ENCODE data around the gene NSDHL. TPM values are rescaled to one million over a fixed set of nuclear protein-coding genes. Genes with fewer than 3 reads are reported as not detected.

The NSDHL gene
- total RNA-seq, 1 experiment from 2014 or later: 22.1 TPM

GRCh38 chrX:152901816-152902501 lies 71.1 kb downstream of the NSDHL start:
- Histone ChIP-seq H2AFZ (ENCODE audit: low read depth, low read length, poor library complexity, severe bottlenecking) (no peak overlapping the region), H3K79me2 (ENCODE audit: insufficient read depth, low read length) (no peaks in the 10 kb centered on the region), H3K4me1 (ENCODE audit: control insufficient read depth in 1 of 2, insufficient read depth in 2 of 2, low read length in 2 of 2) (peaks cover 4 to 41% of the 10 kb centered on the region in 2 experiments), H3K9ac (ENCODE audit: low read length) (no peak overlapping the region), H4K20me1 (ENCODE audit: insufficient read depth) (no peaks in the 10 kb centered on the region), H3K27ac (ENCODE audit: low read depth, low read length) (no peak overlapping the region), H3K36me3 (ENCODE audit: control insufficient read depth in 1 of 2, insufficient read depth in 2 of 2, low read length in 2 of 2) (no peaks in the 10 kb centered on the region), H3K9me2 (ENCODE audit: insufficient read depth) (no peaks in the 10 kb centered on the region), H3K9me3 (ENCODE audit: control insufficient read depth in 1 of 2, insufficient read depth in 1 of 2, low read depth in 1 of 2, low read length in 2 of 2) (no peaks in the 10 kb centered on the region), H3K4me3 (replicated peaks in 1 of 2; ENCODE audit: low read depth in 1 of 2, low read length in 2 of 2) (no peak overlapping the region), H3K4me2 (ENCODE audit: low read length) (no peak overlapping the region; the same call in 1 of the 2 replicates), H3K27me3 (ENCODE audit: insufficient read depth, low read length) (no peaks in the 10 kb centered on the region)
- ChIA-PET CTCF (interaction anchor here (0.7 to 1.3 kb wide), 2 partner anchors 11 to 24 kb away, joined by 3 read pairs; no protein-coding TSS in a partner anchor), RAD21 (ENCODE audit: low non-redundant PET in 1 of 2, low total read pairs in 2 of 2, uncharacterized antibody in 2 of 2, unreplicated experiment in 2 of 2) (no interaction called here), POLR2A (no interaction called here)
- DNase-seq (ENCODE audit: low read depth, low spot score): no peak
- no peak for ATAC-seq
- no TSS peak for BruUV-seq (replicated peaks)
- TF ChIP-seq EZH2 (IDR thresholded peaks at IDR 0.05) (no peak), TCF7L2 (IDR thresholded peaks at IDR 0.05; ENCODE audit: borderline replicate concordance, extremely low read depth, insufficient read depth, insufficient read length) (no peak), RAD21 (IDR thresholded peaks at IDR 0.05; ENCODE audit: low read depth) (no peak), FOSL1 (IDR thresholded peaks at IDR 0.05; ENCODE audit: low read depth) (no peak), JUND (IDR thresholded peaks at IDR 0.05) (no peak), POLR2A (IDR thresholded peaks at IDR 0.05; ENCODE audit: borderline replicate concordance, extremely low read depth, insufficient read depth, insufficient read length) (no peak), ZNF274 (IDR thresholded peaks at IDR 0.05; ENCODE audit: low read depth, low read length) (no peak), MAX (IDR thresholded peaks at IDR 0.05) (no peak), ZFX (IDR thresholded peaks at IDR 0.05) (no peak), CEBPB (IDR thresholded peaks at IDR 0.05; ENCODE audit: low read depth) (no peak), EZH2phosphoT487 (IDR thresholded peaks at IDR 0.05; ENCODE audit: borderline replicate concordance) (no peak), POLR2AphosphoS5 (IDR thresholded peaks at IDR 0.05; ENCODE audit: low read depth, low read length) (no peak), ATF3 (IDR thresholded peaks at IDR 0.05) (no peak), SP1 (IDR thresholded peaks at IDR 0.05; ENCODE audit: low read depth) (no peak), EGR1 (IDR thresholded peaks at IDR 0.05; ENCODE audit: low read depth) (no peak), YY1 (IDR thresholded peaks at IDR 0.05; ENCODE audit: extremely low read depth, insufficient replicate concordance, low read depth, low read length) (no peak)
- TF ChIP-seq, protein P1, sequence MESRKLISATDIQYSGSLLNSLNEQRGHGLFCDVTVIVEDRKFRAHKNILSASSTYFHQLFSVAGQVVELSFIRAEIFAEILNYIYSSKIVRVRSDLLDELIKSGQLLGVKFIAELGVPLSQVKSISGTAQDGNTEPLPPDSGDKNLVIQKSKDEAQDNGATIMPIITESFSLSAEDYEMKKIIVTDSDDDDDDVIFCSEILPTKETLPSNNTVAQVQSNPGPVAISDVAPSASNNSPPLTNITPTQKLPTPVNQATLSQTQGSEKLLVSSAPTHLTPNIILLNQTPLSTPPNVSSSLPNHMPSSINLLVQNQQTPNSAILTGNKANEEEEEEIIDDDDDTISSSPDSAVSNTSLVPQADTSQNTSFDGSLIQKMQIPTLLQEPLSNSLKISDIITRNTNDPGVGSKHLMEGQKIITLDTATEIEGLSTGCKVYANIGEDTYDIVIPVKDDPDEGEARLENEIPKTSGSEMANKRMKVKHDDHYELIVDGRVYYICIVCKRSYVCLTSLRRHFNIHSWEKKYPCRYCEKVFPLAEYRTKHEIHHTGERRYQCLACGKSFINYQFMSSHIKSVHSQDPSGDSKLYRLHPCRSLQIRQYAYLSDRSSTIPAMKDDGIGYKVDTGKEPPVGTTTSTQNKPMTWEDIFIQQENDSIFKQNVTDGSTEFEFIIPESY (IDR thresholded peaks at IDR 0.05; ENCODE audit: extremely low read depth, insufficient replicate concordance, low read length): no peak
- TF ChIP-seq, protein P2, sequence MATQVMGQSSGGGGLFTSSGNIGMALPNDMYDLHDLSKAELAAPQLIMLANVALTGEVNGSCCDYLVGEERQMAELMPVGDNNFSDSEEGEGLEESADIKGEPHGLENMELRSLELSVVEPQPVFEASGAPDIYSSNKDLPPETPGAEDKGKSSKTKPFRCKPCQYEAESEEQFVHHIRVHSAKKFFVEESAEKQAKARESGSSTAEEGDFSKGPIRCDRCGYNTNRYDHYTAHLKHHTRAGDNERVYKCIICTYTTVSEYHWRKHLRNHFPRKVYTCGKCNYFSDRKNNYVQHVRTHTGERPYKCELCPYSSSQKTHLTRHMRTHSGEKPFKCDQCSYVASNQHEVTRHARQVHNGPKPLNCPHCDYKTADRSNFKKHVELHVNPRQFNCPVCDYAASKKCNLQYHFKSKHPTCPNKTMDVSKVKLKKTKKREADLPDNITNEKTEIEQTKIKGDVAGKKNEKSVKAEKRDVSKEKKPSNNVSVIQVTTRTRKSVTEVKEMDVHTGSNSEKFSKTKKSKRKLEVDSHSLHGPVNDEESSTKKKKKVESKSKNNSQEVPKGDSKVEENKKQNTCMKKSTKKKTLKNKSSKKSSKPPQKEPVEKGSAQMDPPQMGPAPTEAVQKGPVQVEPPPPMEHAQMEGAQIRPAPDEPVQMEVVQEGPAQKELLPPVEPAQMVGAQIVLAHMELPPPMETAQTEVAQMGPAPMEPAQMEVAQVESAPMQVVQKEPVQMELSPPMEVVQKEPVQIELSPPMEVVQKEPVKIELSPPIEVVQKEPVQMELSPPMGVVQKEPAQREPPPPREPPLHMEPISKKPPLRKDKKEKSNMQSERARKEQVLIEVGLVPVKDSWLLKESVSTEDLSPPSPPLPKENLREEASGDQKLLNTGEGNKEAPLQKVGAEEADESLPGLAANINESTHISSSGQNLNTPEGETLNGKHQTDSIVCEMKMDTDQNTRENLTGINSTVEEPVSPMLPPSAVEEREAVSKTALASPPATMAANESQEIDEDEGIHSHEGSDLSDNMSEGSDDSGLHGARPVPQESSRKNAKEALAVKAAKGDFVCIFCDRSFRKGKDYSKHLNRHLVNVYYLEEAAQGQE (IDR thresholded peaks at IDR 0.05; ENCODE audit: low read depth): no peak
- intact Hi-C loops (cut with micrococcal nuclease): no loop called here
